VCaP (cell line): ENCODE data around the gene CLEC4D.

Experiments
- H3K27ac ChIP-seq: fragments of 450-650 bp; 2 replicates; pipeline ENCODE4 v1.5.1; 2017
- TF ChIP-seq, protein P1 (sequence below): fragments of 450-650 bp; conservative IDR thresholded peaks from 2 replicates; pipeline ENCODE4 v1.5.1; 2017; ENCODE audit warnings: mild to moderate bottlenecking, moderate library complexity

CLEC4D gene

DNA sequence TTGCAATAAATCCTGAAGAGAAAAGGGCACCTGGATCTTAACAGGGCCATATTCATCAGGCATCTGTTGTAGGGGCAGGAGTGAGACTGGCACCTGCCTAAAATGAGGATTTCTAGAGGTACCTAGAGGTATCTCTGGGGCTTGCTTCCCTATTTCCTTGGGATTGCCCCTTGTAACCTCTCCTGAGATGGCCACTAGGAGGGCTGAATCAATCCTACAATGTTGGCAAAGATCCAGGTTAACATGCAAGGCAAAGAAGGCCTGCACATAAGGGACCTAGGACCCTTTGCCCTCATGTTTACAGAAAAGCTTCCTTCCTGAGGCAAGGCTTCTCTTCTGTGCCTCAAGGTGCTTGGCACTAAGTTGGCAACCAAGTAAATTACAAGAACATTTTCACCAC, 53.2 kb downstream of the CLEC4D start:
- H3K27ac ChIP-seq = no peak overlapping the region
- TF ChIP-seq, protein P1, sequence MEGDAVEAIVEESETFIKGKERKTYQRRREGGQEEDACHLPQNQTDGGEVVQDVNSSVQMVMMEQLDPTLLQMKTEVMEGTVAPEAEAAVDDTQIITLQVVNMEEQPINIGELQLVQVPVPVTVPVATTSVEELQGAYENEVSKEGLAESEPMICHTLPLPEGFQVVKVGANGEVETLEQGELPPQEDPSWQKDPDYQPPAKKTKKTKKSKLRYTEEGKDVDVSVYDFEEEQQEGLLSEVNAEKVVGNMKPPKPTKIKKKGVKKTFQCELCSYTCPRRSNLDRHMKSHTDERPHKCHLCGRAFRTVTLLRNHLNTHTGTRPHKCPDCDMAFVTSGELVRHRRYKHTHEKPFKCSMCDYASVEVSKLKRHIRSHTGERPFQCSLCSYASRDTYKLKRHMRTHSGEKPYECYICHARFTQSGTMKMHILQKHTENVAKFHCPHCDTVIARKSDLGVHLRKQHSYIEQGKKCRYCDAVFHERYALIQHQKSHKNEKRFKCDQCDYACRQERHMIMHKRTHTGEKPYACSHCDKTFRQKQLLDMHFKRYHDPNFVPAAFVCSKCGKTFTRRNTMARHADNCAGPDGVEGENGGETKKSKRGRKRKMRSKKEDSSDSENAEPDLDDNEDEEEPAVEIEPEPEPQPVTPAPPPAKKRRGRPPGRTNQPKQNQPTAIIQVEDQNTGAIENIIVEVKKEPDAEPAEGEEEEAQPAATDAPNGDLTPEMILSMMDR = no peak
